K562 (cell line): ENCODE data around the gene SNAPC5. TPM values are rescaled to one million over a fixed set of nuclear protein-coding genes. Genes with fewer than 3 reads are reported as not detected.

Experiments
- BCL6 ChIP-seq: fragments of 250-450 bp; sonication (Bioruptor Pico); IDR thresholded peaks from 2 replicates; pipeline ENCODE4 v1.4.0; 2020
- CBFA2T3 ChIP-seq: fragments of 450-650 bp; IDR thresholded peaks from 2 replicates; pipeline ENCODE4 v1.6.1; 2017
- CCAR2 ChIP-seq: fragments of 200-400 bp; formaldehyde crosslinking; IDR thresholded peaks from 2 replicates; pipeline ENCODE4 v1.6.1; 2017; ENCODE audit warnings: mild to moderate bottlenecking, low read depth, low read length
- DLX4 ChIP-seq: fragments of 250-450 bp; sonication (Bioruptor Pico); IDR thresholded peaks from 2 replicates; pipeline ENCODE4 v1.6.1; 2021; ENCODE audit warnings: mild to moderate bottlenecking
- FOXJ3 ChIP-seq: sonication (generic); formaldehyde crosslinking; IDR thresholded peaks from 2 replicates; pipeline ENCODE4 v1.4.0; 2020; ENCODE audit warnings: mild to moderate bottlenecking, missing genetic modification reagents
- HDAC8 ChIP-seq: fragments of 450-650 bp; IDR thresholded peaks from 2 replicates; pipeline ENCODE4 v1.6.1; 2016; ENCODE audit warnings: mild to moderate bottlenecking, missing genetic modification characterization, moderate library complexity, missing compliant biosample characterization
- LEF1 ChIP-seq: fragments of 450-650 bp; IDR thresholded peaks from 2 replicates; pipeline ENCODE4 v1.6.1; 2016; ENCODE audit warnings: mild to moderate bottlenecking
- MAX ChIP-seq: sonication (generic); formaldehyde crosslinking; IDR thresholded peaks from 2 replicates; pipeline ENCODE4 v1.9.0; 2022; ENCODE audit warnings: mild to moderate bottlenecking, missing genetic modification reagents
- RNF219 ChIP-seq: fragments of 250-450 bp; sonication (Bioruptor Pico); IDR thresholded peaks from 2 replicates; pipeline ENCODE4 v1.5.0; 2022; ENCODE audit warnings: mild to moderate bottlenecking
- STAT6 ChIP-seq: sonication (generic); formaldehyde crosslinking; IDR thresholded peaks from 2 replicates; pipeline ENCODE4 v1.8.1; 2023; ENCODE audit warnings: mild to moderate bottlenecking, missing genetic modification reagents
- TAF1 ChIP-seq: IDR thresholded peaks from 2 replicates; pipeline ENCODE4 v1.6.1; 2011; ENCODE audit warnings: mild to moderate bottlenecking, low read length, moderate library complexity; ENCODE audit not compliant: insufficient read depth, control insufficient read depth, severe bottlenecking; ENCODE audit errors: extremely low read depth
- TEAD4 ChIP-seq, 2 experiments: sonication (generic) in 1 of 2; formaldehyde crosslinking in 1 of 2; IDR thresholded peaks; 2 replicates each; pipeline versions ENCODE4 v1.6.1 to v1.8.0; 2012 to 2022; ENCODE audit warnings: borderline replicate concordance in 1 of 2, inconsistent platforms in 1 of 2, low read length in 1 of 2, mild to moderate bottlenecking in 1 of 2, missing genetic modification reagents in 1 of 2
- TGIF2 ChIP-seq: sonication (generic); formaldehyde crosslinking; IDR thresholded peaks from 2 replicates; pipeline ENCODE4 v1.8.1; 2022; ENCODE audit warnings: mild to moderate bottlenecking, missing genetic modification reagents, moderate library complexity
- ZBTB49 ChIP-seq: sonication (generic); formaldehyde crosslinking; IDR thresholded peaks from 2 replicates; pipeline ENCODE4 v1.8.0; 2022; ENCODE audit warnings: missing genetic modification reagents, mild to moderate bottlenecking, borderline replicate concordance
- ZBTB8A ChIP-seq: fragments of 450-650 bp; IDR thresholded peaks from 2 replicates; pipeline ENCODE4 v1.6.1; 2018; ENCODE audit warnings: mild to moderate bottlenecking, moderate library complexity; ENCODE audit not compliant: partially characterized antibody
- ZNF174 ChIP-seq: fragments of 250-450 bp; sonication (Bioruptor Pico); IDR thresholded peaks from 2 replicates; pipeline ENCODE4 v1.4.0; 2020; ENCODE audit warnings: mild to moderate bottlenecking
- ZNF212 ChIP-seq: fragments of 450-650 bp; formaldehyde crosslinking; IDR thresholded peaks from 2 replicates; pipeline ENCODE4 v1.4.0; 2020; ENCODE audit warnings: mild to moderate bottlenecking
- ZNF780A ChIP-seq: fragments of 250-450 bp; sonication (Bioruptor Pico); IDR thresholded peaks from 2 replicates; pipeline ENCODE4 v1.5.0; 2021; ENCODE audit warnings: mild to moderate bottlenecking
- polyA plus RNA-seq, 8 experiments: library from polyadenylated mRNA; depleted of rRNA in 4 of 8; stranded (reverse) in 5 of 8; unstranded in 3 of 8; fragments of >200 nt; fragmentation: Nextera tagmentation in 2 of 8; fragmentation: Illumina TruSeq in 1 of 8; extraction: Ambion mirVana in 2 of 8; extraction: Trizol in 1 of 8; gene quantifications; 2 replicates each; pipeline versions ENCODE4 v1.2.1 to v1.2.3, GENCODE V29; 2011 to 2014; ENCODE audit warnings: inconsistent platforms in 1 of 8, missing spikeins in 1 of 8
- total RNA-seq, 7 experiments: library from RNA; depleted of rRNA in 6 of 7; stranded (reverse); fragments of >200 nt in 6 of 7; fragmentation: Illumina TruSeq in 2 of 7; extraction: Trizol in 2 of 7; gene quantifications; 2 replicates each; pipeline versions ENCODE4 v1.2.1 to v1.2.3, GENCODE V29; 2011 to 2021; ENCODE audit warnings: low replicate concordance in 1 of 7

Gene SNAPC5
- total and polyA plus RNA-seq, 9 of the 15 experiments (the other 6 are each of a cell fraction or from before 2014, with no cell fraction given) = 52.8 to 155 (median 96.5) TPM

- TF ChIP-seq FOXJ3 (CRISPR knock-in tag) = no peak
- TF ChIP-seq DLX4 (CRISPR knock-in tag) = no peak
- no peak for TF ChIP-seq ZBTB8A
- TF ChIP-seq TAF1 = peak; percentile 73
- no peak for TF ChIP-seq BCL6
- TF ChIP-seq ZNF780A = no peak
- peak; percentile 9; the same call in 1 of the 2 replicates for TF ChIP-seq CBFA2T3
- TF ChIP-seq TGIF2 = no peak
- 0 out of 2 replicates have a peak, but pooled peaks have one; percentile 41 for TF ChIP-seq LEF1
- peak; percentile 88; the same call in 1 of the 2 replicates for TF ChIP-seq ZBTB49
- TF ChIP-seq STAT6 = no peak; the same call in 1 of the 2 replicates
- no peak for TF ChIP-seq HDAC8 (tag)
- TF ChIP-seq MAX (CRISPR knock-in tag) = peak; percentile 84
- no peak for TF ChIP-seq CCAR2
- TF ChIP-seq RNF219 (CRISPR knock-in tag) = peak; percentile 76
- no peak for TF ChIP-seq ZNF212 (CRISPR knock-in tag)
- TF ChIP-seq TEAD4 (IDR thresholded peaks at IDR 0.05; ENCODE audit: low read length) = peak; percentile 43; the same call in 1 of the 2 replicates
- TF ChIP-seq TEAD4 (CRISPR knock-in tag; IDR thresholded peaks at IDR 0.05; ENCODE audit: borderline replicate concordance) = no peak
- TF ChIP-seq ZNF174 (CRISPR knock-in tag) = no peak
Measured at GRCh38 chr15:66497502-66498455, at the start of gene SNAPC5 (continued).
